PFSK-1 (cell line): Measurements from ENCODE around the gene CORO2A.

Source experiments
- POLR2AphosphoS5 ChIP-seq: IDR thresholded peaks from 2 replicates; pipeline ENCODE4 v1.6.1; 2012; ENCODE audit warnings: low read depth, mild to moderate bottlenecking, control low read depth, low read length, moderate library complexity
- SIN3A ChIP-seq: IDR thresholded peaks from 2 replicates; pipeline ENCODE4 v1.6.1; 2012; ENCODE audit warnings: mild to moderate bottlenecking, low read length, moderate library complexity, borderline replicate concordance; ENCODE audit not compliant: insufficient read depth
- TAF1 ChIP-seq: IDR thresholded peaks from 2 replicates; pipeline ENCODE4 v1.6.1; 2012; ENCODE audit warnings: low read length, control low read depth, borderline replicate concordance; ENCODE audit not compliant: insufficient read depth
- TF ChIP-seq, protein P1 (sequence below), 2 experiments: IDR thresholded peaks; 2 replicates each; pipeline versions ENCODE4 v1.6.1 to v1.8.0; 2011 to 2012; ENCODE audit warnings: low read depth in 2 of 2, low read length in 2 of 2, control low read depth in 1 of 2, inconsistent platforms in 1 of 2, mild to moderate bottlenecking in 1 of 2, moderate library complexity in 1 of 2; ENCODE audit not compliant: insufficient read depth in 1 of 2

GRCh38 chr9:98226516-98226915 is 34.1 kb upstream of the CORO2A start:
- TF ChIP-seq, protein P1, sequence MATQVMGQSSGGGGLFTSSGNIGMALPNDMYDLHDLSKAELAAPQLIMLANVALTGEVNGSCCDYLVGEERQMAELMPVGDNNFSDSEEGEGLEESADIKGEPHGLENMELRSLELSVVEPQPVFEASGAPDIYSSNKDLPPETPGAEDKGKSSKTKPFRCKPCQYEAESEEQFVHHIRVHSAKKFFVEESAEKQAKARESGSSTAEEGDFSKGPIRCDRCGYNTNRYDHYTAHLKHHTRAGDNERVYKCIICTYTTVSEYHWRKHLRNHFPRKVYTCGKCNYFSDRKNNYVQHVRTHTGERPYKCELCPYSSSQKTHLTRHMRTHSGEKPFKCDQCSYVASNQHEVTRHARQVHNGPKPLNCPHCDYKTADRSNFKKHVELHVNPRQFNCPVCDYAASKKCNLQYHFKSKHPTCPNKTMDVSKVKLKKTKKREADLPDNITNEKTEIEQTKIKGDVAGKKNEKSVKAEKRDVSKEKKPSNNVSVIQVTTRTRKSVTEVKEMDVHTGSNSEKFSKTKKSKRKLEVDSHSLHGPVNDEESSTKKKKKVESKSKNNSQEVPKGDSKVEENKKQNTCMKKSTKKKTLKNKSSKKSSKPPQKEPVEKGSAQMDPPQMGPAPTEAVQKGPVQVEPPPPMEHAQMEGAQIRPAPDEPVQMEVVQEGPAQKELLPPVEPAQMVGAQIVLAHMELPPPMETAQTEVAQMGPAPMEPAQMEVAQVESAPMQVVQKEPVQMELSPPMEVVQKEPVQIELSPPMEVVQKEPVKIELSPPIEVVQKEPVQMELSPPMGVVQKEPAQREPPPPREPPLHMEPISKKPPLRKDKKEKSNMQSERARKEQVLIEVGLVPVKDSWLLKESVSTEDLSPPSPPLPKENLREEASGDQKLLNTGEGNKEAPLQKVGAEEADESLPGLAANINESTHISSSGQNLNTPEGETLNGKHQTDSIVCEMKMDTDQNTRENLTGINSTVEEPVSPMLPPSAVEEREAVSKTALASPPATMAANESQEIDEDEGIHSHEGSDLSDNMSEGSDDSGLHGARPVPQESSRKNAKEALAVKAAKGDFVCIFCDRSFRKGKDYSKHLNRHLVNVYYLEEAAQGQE (IDR thresholded peaks at IDR 0.05; ENCODE audit: insufficient read depth in 1 of 2, low read depth in 2 of 2, low read length in 2 of 2): no peak
- TF ChIP-seq SIN3A: no peak
- TF ChIP-seq POLR2AphosphoS5: no peak
- no peak for TF ChIP-seq TAF1
